ENCODE results near the gene HEYL. TPM values are rescaled to one million over a fixed set of nuclear protein-coding genes. Genes with fewer than 3 reads are reported as not detected.

Gene HEYL
- total and polyA plus RNA-seq, 2 of the 8 experiments (the other 6 are each of a cell fraction or from before 2014, with no cell fraction given) = 1.8 to 3.1 TPM

DNA sequence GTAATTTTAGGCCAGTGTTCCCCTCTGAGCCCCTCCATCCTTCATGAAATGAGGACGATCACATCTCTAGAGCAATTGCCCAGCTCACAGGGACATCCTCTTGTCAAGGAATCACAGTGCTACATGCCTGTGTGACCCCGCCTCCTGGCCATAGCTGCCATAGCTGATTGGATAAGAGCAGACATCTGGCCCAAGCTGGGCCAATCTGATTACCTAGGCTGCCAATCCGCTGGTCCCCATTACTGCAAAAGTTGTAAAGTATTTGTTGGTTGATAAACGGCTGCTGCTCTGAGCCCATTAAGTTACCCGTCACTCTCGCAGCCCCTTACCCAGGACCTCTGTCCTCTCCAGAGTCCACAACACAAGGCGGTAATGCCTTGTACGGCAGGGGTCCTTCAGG, 24.1 kb upstream of the HEYL start (continued):
- TF ChIP-seq CHD7 (IDR thresholded peaks at IDR 0.05; ENCODE audit: insufficient replicate concordance, low read length) = no peak
- TF ChIP-seq ZNF274 (IDR thresholded peaks at IDR 0.05; ENCODE audit: borderline replicate concordance, extremely low read depth, low read length) = no peak
- no peak for TF ChIP-seq FOSL1 (IDR thresholded peaks at IDR 0.05; ENCODE audit: insufficient read depth, low read depth, low read length)
- TF ChIP-seq KDM5A (IDR thresholded peaks at IDR 0.05; ENCODE audit: low read length) = no peak
- no peak for TF ChIP-seq RFX5 (IDR thresholded peaks at IDR 0.05; ENCODE audit: borderline replicate concordance, low read depth, low read length)
- TF ChIP-seq POU5F1 (IDR thresholded peaks at IDR 0.05; ENCODE audit: low read depth, low read length) = no peak
- TF ChIP-seq EZH2 (IDR thresholded peaks at IDR 0.05; ENCODE audit: low read depth, low read length, severe bottlenecking) = no peak
- TF ChIP-seq HDAC2 (IDR thresholded peaks at IDR 0.05; ENCODE audit: borderline replicate concordance in 1 of 2, low read depth in 2 of 2, low read length in 2 of 2) = no peak
- TF ChIP-seq RXRA (IDR thresholded peaks at IDR 0.05; ENCODE audit: insufficient read depth, low read depth, low read length) = no peak
- no peak for TF ChIP-seq BCL11A (IDR thresholded peaks at IDR 0.05; ENCODE audit: low read depth in 2 of 2, low read length in 2 of 2)
- TF ChIP-seq GABPA (IDR thresholded peaks at IDR 0.05; ENCODE audit: borderline replicate concordance, insufficient read depth, low read length) = no peak
